IPS DF 4.7 (cell line): ENCODE measurements around the gene CCSER2.
"Not testable (repeated sequence)": the region's sequence is repeated elsewhere in the genome, so short reads cannot be mapped to it uniquely, and the experiment has no call there.

Experiments used
- DNase-seq: peaks from one replicate; pipeline ENCODE4 v3.0.0-alpha.2; 2013; ENCODE audit warnings: low spot score; ENCODE audit errors: extremely low read depth

The CCSER2 gene

DNA sequence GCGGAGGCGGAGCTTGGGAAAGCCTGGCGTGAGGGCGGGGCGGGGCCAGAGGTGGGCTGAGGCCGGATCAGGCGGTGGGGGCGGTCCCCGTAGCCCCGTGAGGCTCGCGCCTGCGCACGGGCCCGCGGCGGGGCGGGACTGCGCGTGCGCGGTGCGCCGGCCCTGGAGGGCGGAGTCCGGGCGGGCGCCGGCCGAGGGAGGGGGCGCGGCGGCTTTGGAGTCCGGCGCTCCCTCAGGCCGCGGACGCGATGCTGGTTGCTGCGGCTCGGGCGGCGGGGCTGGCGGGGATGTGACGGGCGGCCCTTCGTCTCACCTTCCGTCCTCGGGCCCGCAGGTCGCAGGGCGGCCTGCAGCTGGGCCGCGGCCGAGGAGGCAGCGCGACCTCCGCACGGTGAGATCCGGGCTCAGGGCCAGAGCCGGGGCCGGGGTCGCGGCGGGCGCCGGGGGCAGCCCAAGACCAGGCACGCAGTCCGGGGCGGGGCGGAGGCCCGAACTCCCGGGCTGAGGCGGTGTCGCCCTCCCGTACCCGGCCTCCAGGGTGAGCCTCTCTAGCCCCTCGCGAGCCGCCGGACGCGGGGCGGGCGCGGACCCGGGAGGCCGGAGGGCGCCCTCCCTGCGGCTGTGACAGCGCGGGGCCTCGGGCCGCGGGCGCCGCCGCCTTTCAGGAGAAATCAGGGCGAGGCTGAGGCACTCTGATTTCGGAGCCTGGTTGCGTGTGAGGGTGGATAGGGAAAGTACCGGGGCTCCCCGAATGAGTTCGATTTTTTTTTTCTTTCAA, at the start of gene CCSER2:
TSS of gene CCSER2 (plus strand) at position 172 of the 778 bp plus-strand sequence. CDS start 42,464 bp downstream, outside the sequence.
- no peak for DNase-seq

- DNase-seq = not testable (repeated sequence)
These were observed 48.4 kb upstream of the CCSER2 start for GRCh38 chr10:84279876-84280475.

DNA sequence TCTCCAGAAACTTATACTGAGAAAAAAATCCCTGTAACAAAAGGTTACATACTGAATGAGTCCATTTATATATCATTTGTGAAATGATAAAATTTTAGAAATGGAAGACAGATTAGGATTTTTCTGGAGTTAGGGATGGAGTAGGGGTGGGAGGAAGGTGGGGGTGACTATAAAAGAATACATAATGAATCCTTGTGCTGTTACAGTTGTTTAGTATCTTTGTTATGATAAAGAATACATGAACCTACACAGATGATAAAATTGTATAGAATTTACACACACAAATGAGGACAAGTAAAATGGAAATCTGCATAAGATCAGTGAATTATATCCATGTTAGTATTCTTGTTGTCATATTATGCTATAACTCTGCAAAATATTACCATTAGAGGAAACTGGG, 41.7 kb upstream of the CCSER2 start:
- no peak for DNase-seq

GRCh38 chr10:84288151-84288550, 40.2 kb upstream of the CCSER2 start:
- DNase-seq = no peak

DNA sequence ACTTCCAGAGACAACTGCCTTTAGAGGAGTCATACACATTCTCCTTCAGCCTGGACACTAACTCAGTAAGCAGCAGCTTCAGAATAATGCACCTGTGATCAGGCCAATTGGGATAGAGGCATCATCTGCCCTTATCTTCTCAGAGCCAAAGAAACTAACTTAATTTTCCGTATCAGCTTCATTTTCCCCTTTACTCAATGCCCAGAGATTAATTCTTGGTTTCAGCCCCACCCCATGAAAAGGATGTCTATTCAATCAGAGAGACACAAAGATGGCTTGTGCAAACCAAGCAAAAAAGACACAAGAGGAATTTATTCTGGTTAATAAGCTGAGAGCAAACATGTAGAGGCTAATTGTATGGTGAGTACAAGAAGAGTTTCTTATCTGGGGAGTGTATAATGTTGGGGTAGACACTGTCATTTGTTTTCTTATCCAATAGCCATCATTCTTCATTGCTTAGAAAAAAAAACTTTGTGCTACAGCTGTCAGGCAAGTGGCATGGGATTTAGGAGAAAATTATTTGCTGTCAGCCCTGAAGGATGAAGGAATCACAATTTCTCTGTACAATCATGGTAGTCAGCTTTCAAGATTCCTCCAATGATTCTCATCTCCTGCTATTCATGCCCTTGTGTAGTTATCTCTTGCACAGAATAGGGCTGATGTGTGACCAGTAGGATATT, 38.7 kb upstream of the CCSER2 start:
- no peak for DNase-seq

GRCh38 chr10:84290235-84290634, 38.2 kb upstream of the CCSER2 start:
- DNase-seq = no peak

GRCh38 chr10:84291384-84291783, 37.0 kb upstream of the CCSER2 start:
- DNase-seq = no peak

GRCh38 chr10:84292502-84292901, 35.9 kb upstream of the CCSER2 start:
- no peak for DNase-seq

DNA sequence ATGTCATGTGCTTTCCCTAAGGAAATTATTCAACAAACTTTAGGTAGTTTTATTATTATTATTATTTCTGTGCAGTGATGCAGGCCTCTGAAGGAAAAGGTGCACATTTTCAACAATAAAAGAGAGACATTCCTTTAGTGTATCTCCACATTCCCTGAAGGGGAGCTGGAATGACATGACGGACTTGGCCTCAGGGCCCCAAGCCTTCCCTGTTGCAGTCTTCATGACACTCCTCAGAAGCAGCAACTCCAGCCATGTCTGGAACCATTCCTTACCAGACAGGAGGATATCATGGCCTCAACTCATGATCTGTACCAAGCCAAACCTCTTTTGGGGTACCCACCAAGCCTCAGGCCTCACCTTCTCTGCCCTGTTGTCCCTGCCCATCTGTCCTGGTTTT, 35.2 kb upstream of the CCSER2 start:
- DNase-seq = no peak

- DNase-seq = no peak
These were observed 34.8 kb upstream of the CCSER2 start for GRCh38 chr10:84293574-84294016.

- DNase-seq = no peak
These were observed 33.5 kb upstream of the CCSER2 start for GRCh38 chr10:84294766-84295447.

DNA sequence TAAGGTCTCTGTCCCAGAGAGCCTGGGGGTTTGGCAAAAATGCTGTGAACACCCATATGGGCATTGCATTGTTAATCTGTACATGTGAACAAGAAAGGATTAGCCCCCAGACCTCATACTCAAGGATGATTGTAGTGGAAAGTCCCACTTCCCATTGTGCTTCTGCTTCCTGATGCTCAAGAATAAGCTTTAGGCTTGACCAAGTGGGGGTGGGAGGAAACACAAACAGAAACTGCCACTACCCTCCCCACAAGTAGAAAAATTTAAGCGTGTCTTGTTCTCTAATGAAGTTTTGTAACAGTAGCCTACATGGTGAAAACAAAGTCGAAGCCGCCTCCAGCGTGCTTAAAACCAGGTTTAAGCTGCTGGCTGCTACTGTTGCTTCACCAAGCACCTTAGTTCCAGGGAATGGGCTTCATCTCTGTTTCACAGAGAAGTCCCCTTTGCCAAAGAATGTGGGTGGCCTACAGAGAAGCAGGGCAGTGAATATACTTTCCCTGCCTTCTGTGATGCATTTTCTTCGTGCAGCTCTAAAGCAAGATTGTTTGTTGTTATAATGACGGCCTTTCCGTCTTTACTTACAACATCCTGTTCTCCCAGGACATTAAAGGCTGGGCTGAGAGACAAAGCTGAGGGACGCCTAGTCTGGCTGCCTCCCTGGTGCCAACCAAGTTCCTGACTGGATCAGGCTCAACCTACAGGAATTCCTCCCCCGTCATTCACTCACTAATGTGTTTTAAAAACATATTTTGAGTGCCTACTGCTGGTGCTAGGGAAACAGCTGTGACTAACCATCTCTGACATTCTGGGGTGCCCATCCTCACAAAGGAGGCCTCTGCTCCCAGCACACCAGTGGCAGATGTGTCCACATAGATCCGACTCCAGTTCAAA, 32.1 kb upstream of the CCSER2 start:
- DNase-seq = peak; percentile 46

GRCh38 chr10:84298057-84298456, 30.3 kb upstream of the CCSER2 start:
- no peak for DNase-seq

GRCh38 chr10:84302223-84302622, 26.2 kb upstream of the CCSER2 start:
- no peak for DNase-seq

GRCh38 chr10:84306751-84307384, 21.5 kb upstream of the CCSER2 start:
- no peak for DNase-seq

GRCh38 chr10:84308021-84308420, 20.4 kb upstream of the CCSER2 start:
- DNase-seq = no peak

- DNase-seq = no peak
These were observed 19.7 kb upstream of the CCSER2 start for GRCh38 chr10:84308481-84309304.

- no peak for DNase-seq
These were observed 17.9 kb upstream of the CCSER2 start for GRCh38 chr10:84310470-84310869.

- no peak for DNase-seq
These were observed 16.8 kb upstream of the CCSER2 start for GRCh38 chr10:84311576-84311975.
